ENCODE measurements around the gene MPV17L2. TPM values are rescaled to one million over a fixed set of nuclear protein-coding genes. Genes with fewer than 3 reads are reported as not detected.

The MPV17L2 gene
- total RNA-seq, 2 donors from 2014 or later = 3.8 TPM

DNA sequence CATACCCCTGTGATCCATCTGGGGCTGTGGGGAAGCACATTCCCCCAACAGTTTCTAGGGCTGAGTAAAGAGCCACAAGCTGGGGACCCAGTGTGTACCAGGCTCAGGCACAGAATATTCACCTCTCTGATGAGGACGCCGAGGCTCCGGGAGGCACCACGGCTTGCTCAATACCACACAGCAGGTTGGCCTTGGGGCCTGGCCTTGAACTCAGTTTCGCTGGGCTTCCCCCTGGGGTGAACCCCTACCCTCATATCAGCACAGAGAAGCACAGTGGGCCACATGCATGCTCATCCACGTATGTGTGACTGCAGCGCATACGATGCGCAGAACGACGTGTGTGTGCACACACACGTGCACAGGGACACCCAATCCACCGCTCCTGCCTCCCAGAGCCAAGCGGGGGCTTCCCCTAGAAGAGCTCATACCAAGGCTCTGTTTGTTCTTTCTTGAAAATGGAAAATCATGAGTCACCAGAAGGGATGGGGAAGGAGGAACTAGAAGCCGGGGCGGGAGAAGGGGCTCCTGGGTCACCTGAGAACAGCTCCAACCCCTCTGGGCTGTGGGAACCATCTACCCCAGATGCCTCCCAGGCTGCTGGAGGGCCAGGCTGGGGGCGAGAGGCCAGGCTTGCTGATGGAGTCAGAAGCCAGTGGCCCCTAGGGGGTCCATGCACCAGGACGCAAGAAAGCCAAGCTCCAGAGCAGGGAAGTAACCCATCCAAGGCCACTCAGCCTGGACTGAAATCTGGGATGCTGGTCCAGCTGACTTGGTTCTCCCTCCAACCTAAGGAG is 38.1 kb downstream of the MPV17L2 start:
- Mint-ChIP-seq H3K27ac (no peak overlapping the region), H3K36me3 (ENCODE audit: low read depth) (peaks cover 9% of the 10 kb centered on the region), H3K4me3 (no peak overlapping the region), H3K27me3 (peaks cover 68% of the 10 kb centered on the region), H3K4me1 (peaks cover 4% of the 10 kb centered on the region)
- DNase-seq (no peak), ATAC-seq (no peak)
- no peaks in the 10 kb centered on the region for H3K9me3 ChIP-seq (ENCODE audit: control insufficient read depth, low read length, poor library complexity, severe bottlenecking)

DNA sequence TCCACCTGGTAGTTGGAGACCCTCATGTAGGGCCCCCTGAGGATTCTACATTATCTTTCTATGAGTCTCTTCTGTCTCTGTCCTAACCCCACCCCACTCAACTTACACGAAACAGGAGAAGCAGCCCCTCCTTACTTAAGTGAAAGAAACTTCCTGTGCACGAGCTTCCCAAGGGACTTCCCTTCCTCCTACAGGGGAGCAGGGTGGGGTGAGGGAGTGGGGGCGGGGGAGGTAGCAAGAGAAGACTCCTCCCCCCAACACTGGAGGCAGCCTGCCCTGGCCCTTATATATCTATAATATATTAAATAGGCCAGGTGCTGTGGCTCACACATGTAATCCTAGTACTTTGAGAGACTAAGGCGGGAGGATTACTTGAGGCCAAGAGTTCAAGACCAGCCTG is 38.8 kb downstream of the MPV17L2 start:
- Mint-ChIP-seq H3K4me1 (peaks cover 3% of the 10 kb centered on the region), H3K36me3 (ENCODE audit: low read depth) (peaks cover 9% of the 10 kb centered on the region), H3K27ac (no peak overlapping the region), H3K27me3 (peaks cover 70% of the 10 kb centered on the region), H3K4me3 (no peak overlapping the region)
- ATAC-seq (no peak), DNase-seq (no peak)
- no peaks in the 10 kb centered on the region for H3K9me3 ChIP-seq (ENCODE audit: control insufficient read depth, low read length, poor library complexity, severe bottlenecking)

DNA sequence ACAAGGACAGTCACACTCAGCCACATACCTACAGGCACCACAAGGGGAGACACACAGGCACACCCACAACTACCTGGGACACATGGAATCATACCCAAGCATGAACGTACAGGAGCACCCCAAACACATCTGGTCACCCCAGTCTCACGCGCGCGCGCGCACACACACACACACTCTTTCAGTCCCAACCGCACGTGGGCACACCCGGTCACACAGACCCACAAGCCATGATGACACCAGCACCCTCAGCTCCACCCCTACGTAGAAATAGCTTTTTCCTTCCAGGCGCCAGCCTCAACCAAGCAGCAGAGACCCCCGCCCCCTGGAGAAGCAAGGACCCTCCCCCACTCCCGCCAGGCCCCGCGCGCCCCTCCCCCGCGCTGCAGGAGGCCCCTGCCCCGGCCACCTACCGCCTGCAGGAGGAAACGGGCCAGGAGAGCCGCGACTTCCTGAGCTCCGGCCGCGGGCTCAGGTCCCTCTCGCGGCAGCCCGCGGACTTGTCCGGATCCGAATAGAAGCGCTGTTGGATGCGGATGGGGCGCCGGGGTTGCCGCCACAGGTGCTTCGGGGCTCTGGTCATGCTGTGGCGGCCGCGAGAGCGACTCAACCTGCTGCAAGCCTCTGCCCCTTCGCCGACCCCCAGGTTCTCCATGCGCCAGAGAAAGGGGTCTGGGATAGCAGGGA is 39.7 kb downstream of the MPV17L2 start:
- H3K9me3 ChIP-seq (ENCODE audit: control insufficient read depth, low read length, poor library complexity, severe bottlenecking) = no peaks in the 10 kb centered on the region
- peaks cover 9% of the 10 kb centered on the region for H3K36me3 Mint-ChIP-seq (ENCODE audit: low read depth)
- peaks cover 3% of the 10 kb centered on the region for H3K4me1 Mint-ChIP-seq
- H3K27ac Mint-ChIP-seq = no peak overlapping the region
- peaks cover 64% of the 10 kb centered on the region for H3K27me3 Mint-ChIP-seq
- no peak overlapping the region for H3K4me3 Mint-ChIP-seq
- no peak for ATAC-seq
- DNase-seq = no peak

DNA sequence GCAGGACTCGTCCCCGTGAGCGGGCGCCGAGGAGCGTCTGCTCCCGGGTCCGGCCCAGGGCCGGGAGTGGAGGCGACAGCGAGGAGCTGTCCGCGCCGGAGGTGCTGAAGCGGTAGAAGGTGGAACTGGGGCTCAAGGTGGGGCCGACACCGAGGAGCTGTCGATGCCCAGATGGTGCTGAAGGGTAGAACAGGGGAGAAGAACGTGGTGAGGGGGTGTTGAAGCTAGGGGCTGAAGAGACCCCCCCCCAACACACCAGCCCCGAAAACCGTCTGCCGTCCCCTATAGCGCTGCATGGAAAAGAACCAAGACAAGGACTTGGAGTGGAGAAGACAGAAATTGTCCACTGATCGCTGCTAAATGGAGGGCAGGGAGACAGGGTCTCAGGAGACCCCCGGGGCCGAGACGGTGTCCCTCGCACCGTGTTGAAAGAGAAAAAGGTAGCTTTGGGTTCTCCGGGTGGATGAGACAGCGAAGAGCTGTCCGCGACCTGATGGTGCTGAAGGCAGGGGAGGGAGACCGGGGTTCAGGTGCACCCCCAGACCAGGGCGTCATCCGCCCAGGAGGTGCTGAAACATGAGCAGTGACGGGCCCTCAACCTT is 40.3 kb downstream of the MPV17L2 start:
- peak; percentile 28 to 45 (median 34) for DNase-seq
- no peaks in the 10 kb centered on the region for H3K9me3 ChIP-seq (ENCODE audit: control insufficient read depth, low read length, poor library complexity, severe bottlenecking)
- Mint-ChIP-seq H3K4me3 (no peak overlapping the region), H3K4me1 (peaks cover 3% of the 10 kb centered on the region), H3K27ac (no peak overlapping the region), H3K27me3 (peaks cover 59% of the 10 kb centered on the region), H3K36me3 (ENCODE audit: low read depth) (peaks cover 9% of the 10 kb centered on the region)
- peak; percentile 59 for ATAC-seq

DNA sequence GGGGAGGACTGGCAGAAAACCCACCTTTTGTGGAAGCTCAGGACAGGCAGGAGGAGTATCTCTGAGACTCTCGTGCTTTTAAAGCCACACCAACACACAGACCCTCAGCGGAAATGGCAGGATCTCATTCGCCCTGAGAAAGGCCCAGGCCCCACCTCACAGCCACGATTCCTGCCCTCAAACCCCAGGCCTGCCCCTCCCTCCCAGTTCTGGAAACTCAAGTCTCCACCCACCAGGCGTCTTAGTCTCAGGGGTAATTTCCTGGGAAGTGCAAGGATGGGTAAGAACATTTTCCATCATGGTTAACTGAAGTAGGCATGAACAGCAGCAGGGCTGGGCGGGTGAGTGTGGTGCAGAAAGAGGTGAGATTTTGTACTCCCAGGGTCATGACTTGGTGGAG is 41.2 kb downstream of the MPV17L2 start:
- Mint-ChIP-seq H3K4me1 (peaks cover 3% of the 10 kb centered on the region), H3K36me3 (ENCODE audit: low read depth) (peaks cover 9% of the 10 kb centered on the region), H3K27me3 (peaks cover 59% of the 10 kb centered on the region), H3K27ac (no peak overlapping the region), H3K4me3 (no peak overlapping the region)
- ATAC-seq = no peak
- no peak for DNase-seq
- no peaks in the 10 kb centered on the region for H3K9me3 ChIP-seq (ENCODE audit: control insufficient read depth, low read length, poor library complexity, severe bottlenecking)

DNA sequence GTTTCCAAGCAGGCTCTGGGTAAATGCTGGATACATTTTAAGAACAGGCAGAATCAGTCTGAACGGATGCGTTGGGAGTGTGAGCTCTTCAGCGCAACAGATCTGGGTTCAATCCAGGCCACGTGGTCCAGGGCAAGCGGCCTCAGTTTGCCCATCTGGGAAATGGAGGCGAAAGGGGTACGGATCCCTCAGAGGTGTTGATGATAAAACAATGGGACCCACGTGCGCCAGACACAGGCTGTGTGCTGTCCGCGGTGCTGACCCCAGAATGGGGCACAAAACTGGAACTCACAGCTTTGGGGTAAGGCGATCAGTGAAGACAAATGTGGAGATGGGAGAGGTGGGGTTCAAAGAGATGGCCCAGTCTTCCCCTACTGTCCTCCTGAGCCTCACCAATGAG is 46.3 kb downstream of the MPV17L2 start:
- no peaks in the 10 kb centered on the region for H3K9me3 ChIP-seq (ENCODE audit: control insufficient read depth, low read length, poor library complexity, severe bottlenecking)
- no peak for ATAC-seq
- H3K27me3 Mint-ChIP-seq = peaks cover 26% of the 10 kb centered on the region
- no peak overlapping the region for H3K4me3 Mint-ChIP-seq
- H3K4me1 Mint-ChIP-seq = peaks cover 3% of the 10 kb centered on the region
- H3K27ac Mint-ChIP-seq = no peak overlapping the region
- H3K36me3 Mint-ChIP-seq (ENCODE audit: low read depth) = peaks cover 5% of the 10 kb centered on the region
- no peak for DNase-seq

DNA sequence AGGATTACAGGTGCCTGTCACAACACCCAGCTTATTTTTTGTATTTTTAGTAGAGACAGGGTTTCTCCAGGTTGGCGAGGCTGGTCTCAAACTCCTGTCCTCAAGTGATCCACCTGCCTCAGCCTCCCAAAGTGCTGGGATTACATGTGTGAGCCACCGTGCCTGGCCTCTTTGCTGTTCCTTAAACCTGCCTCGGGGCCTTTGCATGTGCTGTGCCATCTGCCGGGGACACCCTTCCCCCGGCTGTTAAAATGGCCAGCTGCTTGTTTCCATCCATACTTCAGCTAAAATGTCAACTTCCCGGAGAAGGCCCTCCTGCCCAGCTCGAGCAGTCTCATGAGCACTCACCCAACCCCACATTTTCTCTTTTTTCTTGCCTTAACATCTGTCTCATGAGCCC is 52.3 kb downstream of the MPV17L2 start:
- DNase-seq = no peak
- H3K27me3 Mint-ChIP-seq = peaks cover 5% of the 10 kb centered on the region
- no peaks in the 10 kb centered on the region for H3K9me3 ChIP-seq (ENCODE audit: control insufficient read depth, low read length, poor library complexity, severe bottlenecking)
- no peak overlapping the region for H3K27ac Mint-ChIP-seq
- H3K36me3 Mint-ChIP-seq (ENCODE audit: low read depth) = no peaks in the 10 kb centered on the region
- H3K4me3 Mint-ChIP-seq = no peak overlapping the region
- no peaks in the 10 kb centered on the region for H3K4me1 Mint-ChIP-seq
- ATAC-seq = no peak

Other genes starting within 250 kb of the MPV17L2 start
- not detected for gene KCNN1, start 226.1 kb upstream of the MPV17L2 start, total RNA-seq
- 100 to 1,000 TPM; 165 to 166 TPM for gene ARRDC2, start 185.0 kb upstream of the MPV17L2 start, total RNA-seq
- 10 to 100 TPM; 56.7 to 71.1 TPM for gene IL12RB1, start 106.3 kb upstream of the MPV17L2 start, total RNA-seq
- 10 to 100 TPM; 38.2 to 50.8 TPM for gene MAST3, start 95.4 kb upstream of the MPV17L2 start, total RNA-seq
- 1 to 10 TPM; 8.6 to 9.1 TPM for gene PIK3R2, start 40.1 kb upstream of the MPV17L2 start, total RNA-seq
- gene IFI30, start 19.4 kb upstream of the MPV17L2 start, total RNA-seq = 10 to 100 TPM; 10.1 to 25.8 TPM
- gene RAB3A, start 10.8 kb downstream of the MPV17L2 start, total RNA-seq = 10 to 100 TPM in 1 of 2 donors, 1 to 10 TPM in 1; 7.4 to 15.3 TPM
- under 1 TPM in 1 of 2 donors, not detected in 1; 0.31 TPM for gene PDE4C, start 33.2 kb downstream of the MPV17L2 start, total RNA-seq
- gene IQCN, start 81.2 kb downstream of the MPV17L2 start, total RNA-seq = 10 to 100 TPM; 16.5 to 21.9 TPM
- gene JUND, start 88.4 kb downstream of the MPV17L2 start, total RNA-seq = 1,000 to 10,000 TPM; 1,212 to 1,401 TPM
- 10 to 100 TPM; 43.3 to 46.6 TPM for gene LSM4, start 129.9 kb downstream of the MPV17L2 start, total RNA-seq
- gene PGPEP1, start 147.4 kb downstream of the MPV17L2 start, total RNA-seq = 10 to 100 TPM; 22.0 to 28.3 TPM
- under 1 TPM; 0.29 to 0.85 TPM for gene GDF15, start 192.9 kb downstream of the MPV17L2 start, total RNA-seq
- gene LRRC25, start 204.4 kb downstream of the MPV17L2 start, total RNA-seq = 1 to 10 TPM in 1 of 2 donors, under 1 TPM in 1; 0.63 to 3.2 TPM
- gene SSBP4, start 226.2 kb downstream of the MPV17L2 start, total RNA-seq = 100 to 1,000 TPM; 112 to 113 TPM
- gene ISYNA1, start 244.9 kb downstream of the MPV17L2 start, total RNA-seq = 10 to 100 TPM; 37.6 to 39.6 TPM